HG03571 (cell line): ENCODE data around the gene NT5C1A.

Experiments
- ATAC-seq: cut with Tn5 transposase; IDR thresholded peaks from one replicate; pipeline ENCODE4 v1.9.1; 2021; ENCODE audit not compliant: unreplicated experiment

NT5C1A gene

DNA sequence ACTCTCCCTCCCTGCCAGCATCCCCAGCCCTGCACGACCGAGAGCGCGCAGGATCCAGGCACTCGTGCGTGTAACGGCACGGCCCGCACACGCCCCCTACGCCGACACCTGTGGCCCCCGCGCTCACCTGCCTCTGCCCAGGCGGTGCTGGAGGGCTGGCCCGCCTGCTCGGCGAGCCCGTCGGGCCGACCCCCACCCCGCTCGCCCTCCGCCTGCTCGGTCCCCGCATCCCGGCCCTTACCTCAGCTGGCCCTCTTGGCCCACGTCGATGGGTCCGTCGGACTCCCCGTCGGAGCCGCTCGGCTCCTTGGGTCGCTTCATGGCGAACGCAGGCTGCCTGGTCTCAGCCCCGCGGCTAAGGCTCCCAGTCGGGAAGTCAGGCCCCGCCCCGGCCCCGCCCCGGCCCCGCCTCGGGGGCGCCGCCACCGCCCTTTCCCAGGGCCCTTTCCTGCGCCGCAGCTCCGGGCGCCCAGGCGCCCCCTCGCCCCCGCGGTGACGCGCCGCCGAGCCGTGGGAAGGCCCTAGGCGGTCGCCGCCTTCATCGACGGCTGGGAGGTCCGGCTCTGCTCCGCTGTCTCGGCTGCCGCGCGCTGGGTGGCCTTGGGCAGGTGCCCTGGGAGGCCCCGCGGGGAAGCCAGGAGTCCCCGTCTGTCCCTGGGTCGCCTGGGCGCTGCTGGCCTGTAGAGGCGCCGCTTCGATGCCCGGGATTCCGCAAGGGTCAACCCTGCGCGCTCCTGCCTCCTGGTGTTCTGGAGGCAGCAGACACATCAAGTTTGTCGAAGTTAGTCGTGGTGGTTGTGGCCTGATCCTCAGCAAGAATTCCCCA lies 32.4 kb downstream of the NT5C1A start, which contains the start of gene HEYL:
HEYL (minus strand) TSS at position 339 of the 826 bp plus-strand sequence; CDS start at position 321, 18 bp downstream.
- no peak for ATAC-seq

DNA sequence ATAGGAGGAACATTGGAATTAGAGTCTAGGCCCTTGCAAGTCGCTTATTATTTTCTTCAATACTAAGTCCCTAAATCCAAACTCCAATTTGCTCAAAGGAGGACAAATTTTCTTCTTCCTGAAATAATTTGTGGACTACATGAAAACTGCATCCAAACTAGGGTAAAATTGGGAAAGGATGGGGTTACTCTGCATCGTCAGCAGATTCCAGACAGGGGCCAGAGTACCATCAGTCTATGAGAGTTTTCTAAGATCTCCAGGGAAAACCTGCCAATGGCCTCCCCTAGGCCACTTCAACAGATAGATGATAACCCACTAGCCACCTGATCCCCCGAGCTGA lies 33.0 kb downstream of the NT5C1A start:
- no peak for ATAC-seq

DNA sequence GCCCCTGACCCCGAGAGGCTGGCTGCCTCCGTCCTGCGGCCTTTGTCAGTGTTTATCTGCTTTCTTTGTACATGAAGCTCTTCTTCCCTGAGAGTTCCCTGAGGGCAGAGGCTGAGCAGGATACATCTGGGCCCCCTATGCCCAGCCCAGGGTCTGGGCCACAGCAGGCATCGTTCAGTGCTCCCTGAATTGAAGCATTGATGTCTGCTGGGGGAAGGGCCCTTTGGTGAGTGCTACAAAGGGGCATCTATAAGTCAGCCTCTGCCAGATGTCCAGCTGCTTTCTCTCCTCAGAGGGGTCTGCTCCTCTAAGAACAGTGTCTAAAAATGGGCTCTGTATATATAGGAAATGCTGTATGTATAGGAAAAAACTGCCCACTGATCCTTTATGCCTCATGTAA lies 34.5 kb downstream of the NT5C1A start:
- no peak for ATAC-seq

DNA sequence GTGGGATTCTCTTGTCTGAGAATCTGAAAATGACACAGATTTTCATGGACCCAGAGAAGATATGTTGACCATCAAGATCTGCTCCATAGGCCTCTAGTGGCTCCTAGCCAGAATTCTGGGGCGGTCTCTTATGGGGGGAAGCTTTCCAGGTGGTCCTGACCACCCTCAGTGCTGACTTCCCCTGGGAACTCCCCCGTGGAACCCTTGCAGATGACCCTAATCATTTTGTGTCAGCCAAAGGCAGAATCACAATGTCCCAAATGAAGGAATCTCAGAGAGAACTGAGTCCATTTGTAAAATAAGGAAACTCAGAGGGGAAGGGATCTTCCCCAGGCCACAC lies 36.1 kb downstream of the NT5C1A start:
- ATAC-seq, result no peak

DNA sequence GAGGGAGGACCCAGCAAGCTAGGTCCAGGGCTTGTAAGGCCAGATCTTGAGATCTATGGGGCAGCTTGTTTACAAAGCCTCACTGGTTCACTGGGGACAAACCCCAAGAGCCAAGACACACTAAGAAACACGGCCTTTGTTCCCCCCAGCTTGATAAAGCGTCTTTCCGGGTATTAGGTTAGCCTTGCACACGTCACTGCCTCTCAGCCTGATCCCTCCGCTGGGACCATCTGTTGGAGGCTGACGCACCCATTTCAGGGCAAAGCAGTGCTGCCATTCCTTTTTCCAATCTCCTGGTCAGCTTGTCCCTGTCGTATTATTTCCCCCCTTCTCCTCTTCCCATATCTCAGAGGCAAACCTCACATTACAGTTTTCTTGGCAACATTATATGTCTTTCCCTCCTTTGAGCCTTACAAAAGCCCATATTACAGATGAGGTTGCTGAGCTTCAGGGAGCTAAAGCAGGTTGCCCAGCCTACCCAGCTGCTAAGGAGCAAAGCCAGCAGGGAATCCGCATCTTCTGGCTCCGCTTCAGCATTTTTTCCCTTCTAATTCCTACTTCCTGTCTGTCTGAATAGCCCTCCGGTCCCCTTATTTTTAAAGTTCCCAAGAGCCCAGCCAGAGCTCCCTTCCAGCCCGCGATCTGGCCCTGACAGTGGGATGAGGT lies 36.6 kb downstream of the NT5C1A start:
- no peak for ATAC-seq

DNA sequence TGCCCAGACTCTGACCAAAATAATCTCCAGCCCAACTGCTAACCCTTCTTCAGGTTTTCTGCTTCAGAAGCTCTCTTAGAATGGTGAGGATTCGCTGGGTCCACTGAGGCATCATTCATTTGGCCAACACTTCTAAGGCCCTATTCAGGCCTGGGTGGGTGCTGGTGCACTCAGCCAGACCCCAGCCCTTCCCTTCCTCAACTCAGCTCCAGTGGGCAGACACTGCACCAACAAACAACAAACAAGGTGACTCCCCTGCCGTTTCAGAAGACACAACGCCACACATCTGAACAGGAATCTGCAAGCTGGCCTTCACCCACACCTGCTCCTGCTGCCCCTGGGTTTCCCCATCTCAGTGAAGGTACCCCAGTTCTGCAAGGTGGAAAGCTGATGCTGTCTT lies 38.5 kb downstream of the NT5C1A start:
- no peak for ATAC-seq

DNA sequence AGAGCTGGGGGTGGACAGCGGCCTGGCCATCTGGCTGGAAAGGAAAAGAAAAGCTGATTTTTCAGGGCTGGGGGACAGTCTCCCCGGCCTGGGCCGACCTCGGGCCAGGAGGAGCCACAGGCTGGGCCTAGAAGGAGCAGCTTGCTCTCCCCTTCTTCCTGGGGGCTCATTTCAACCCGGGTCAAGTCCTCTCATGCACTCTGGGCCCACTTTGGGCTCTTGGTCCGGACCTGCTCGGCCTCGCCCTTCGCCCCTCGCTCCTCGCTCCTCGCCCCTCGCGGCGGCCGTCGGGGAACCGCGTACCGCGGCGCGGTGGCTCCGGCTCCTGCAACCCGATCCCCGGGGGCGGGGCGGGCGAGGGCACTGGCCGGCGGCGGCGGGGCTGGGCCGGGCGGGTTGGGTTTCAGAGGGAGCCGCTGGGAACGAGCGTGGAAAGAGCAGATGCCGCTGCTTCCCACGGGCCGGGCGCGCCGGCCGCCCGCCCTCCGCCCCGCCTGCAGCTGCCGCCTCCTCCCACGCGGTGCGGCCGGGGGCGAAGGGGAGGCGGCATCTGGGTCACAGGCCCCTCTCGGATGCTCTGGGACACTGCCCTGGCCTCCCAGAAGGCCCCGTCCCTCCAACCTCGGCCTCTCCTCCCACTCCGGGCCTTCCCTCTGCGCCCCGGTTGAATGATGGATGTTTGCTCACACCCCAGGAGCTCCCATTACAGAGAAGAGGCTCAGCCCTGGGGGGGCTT lies 39.1 kb downstream of the NT5C1A start:
- ATAC-seq, result no peak

DNA sequence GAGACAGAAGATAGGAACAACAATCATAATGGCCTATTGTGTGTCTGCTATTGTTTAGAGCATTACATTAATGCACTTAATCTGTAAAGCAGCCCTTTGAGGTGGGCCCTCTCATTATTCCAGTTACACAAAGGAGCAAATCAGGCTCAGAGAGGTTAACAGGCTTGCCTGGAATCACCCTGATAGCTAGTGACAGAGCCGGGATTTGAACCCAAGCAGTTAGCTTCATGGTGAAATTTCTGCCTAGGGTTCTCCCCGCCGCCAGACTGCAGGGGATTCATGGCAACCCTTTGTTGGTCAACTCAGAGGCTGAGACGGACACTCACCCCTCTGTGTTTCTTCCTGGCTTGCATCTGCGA lies 39.6 kb downstream of the NT5C1A start:
- ATAC-seq, result no peak

DNA sequence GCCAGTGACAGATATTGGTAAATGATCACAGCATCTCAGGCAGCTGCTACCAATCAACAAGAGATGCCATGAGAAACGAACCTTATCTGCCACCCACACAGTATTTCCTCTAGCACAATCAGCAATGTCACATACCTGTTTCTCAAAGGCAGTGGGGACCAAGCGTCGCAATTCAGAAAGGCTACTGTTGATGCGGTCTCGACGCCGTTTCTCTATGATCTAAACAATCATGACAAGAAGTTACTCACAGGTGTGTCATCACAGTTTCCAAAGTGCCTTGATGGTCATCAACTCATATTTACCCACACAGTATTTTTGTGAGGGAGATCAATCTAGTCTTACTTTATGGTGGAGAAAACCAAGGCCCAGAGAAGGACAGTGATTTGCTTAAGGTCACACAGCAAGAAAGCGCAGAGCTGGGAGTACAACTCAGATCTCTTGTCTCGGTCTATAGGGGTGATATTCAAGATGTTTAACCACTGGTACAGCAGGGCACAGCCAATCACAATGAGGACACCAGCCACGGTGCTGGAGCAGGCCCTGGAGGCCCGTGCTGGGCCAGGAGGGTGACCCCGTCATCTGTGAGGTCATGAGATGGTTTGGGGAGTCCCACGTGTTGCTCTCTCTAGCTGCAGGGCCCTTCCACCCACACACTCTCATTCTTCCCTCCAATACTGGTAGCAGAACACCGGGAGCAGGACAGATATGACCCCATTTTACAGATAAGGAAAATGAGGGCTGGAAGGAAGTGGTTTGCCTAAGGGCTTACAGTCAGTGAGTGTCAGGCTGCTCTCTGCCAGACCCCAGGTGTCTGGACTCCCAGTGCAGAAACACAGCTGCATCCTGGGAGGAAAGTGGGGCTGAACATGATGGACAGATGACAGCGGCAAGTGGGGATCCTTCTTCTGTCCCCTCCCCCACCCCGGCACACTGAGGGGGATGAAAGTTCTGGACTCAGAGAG lies 40.3 kb downstream of the NT5C1A start:
- ATAC-seq, result no peak

DNA sequence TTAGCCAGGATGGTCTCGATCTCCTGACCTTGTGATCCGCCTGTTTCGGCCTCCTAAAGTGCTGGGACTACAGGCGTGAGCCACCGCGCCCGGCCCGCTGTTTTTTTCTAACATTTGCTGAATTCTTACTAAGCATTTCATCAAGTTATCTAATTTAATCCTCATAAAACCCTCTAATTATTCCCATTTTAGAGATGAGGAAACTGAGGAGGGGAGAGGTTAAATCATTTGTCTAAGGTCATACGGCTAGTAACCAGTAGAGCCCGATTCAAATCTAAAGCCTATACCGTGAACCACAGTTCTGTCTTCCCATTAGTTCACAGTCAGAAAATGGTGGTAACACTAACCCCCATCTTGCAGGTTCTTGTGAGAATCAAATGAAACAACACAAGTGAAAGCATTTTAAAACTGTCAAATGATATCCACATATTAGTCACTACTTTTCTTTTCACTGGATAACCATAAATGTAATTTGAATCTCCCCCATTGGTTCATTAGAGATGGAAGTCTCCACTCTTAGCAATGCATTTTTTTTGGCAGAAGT lies 43.0 kb downstream of the NT5C1A start:
- no peak for ATAC-seq

DNA sequence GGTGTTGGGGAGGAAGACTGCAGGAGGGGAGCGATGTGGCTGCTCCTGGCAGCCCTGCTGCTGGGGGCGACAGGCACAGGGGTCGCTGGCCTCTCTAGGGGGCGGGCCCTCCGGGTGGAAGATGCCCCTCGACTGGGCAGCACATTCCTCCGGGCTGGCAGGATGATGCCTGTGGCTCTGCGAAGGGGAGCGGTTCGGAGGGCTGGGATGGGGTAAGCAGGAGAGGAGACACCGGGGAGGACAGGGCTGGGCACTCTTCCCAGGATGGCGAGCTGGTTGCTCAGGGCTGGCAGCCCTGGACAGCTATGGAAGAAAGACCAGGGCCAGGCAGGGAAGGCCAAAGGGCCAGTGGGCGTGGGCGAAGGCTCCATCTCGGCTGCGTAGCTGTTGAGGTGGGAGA lies 45.3 kb downstream of the NT5C1A start:
- ATAC-seq, result no peak

DNA sequence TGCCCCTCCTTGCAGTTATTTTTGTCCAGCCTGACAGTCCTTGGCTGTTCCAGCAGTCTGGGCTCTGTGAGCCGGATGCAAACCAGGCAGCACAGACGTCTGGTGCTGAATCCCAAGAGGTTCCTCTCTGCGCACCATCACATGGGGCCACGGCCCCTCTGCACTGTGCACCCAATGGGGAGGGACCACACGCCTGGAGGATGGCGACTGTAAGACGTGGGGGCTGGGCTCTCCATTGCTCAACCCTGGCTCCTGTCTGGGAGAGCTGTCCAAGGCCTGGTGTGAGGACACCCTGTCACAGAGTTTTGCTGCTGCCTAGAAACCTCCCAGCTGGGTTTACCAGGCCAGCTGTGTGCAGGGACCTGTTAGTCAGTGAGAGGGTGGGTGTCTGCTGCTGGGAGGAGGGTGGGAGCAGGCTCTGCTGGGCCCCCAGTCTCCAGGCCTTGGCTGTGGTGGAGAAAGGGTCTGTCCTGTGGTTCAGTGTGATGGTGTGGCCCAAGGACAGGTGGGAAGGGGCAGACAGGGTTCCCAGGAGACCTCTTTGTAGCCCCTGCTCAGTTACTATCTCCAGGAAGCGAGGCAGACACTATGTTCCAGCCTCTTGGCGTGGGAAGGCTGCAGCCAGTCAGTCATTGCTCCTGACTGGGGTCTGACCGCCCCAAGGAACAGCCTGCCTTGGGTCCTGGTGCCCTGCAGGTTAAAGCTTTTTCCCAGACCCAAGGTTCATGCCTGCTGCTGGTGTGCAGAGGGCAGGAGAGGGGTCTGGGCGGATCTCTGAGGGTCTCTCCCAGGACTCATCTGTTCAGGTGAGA lies 46.2 kb downstream of the NT5C1A start:
- no peak for ATAC-seq

DNA sequence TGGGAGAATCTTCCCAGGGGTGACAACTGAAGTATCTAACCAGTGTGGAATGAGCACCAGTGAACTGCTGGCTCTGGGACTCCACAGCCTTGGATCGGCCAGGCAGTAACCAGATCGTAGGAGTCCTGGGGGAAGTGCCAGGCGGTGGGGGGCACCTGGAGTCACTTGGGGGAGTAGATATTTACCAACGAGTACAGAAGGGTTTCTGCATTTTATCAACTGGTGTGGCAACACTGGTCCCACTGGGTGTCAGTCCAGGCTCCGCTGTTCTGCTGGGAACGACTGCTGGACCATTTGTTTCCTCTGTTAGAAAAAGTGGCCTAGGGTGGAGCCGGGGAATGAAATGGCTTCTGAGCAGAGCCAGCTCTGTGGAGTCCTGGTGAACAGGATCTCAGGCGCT lies 46.9 kb downstream of the NT5C1A start:
- no peak for ATAC-seq

DNA sequence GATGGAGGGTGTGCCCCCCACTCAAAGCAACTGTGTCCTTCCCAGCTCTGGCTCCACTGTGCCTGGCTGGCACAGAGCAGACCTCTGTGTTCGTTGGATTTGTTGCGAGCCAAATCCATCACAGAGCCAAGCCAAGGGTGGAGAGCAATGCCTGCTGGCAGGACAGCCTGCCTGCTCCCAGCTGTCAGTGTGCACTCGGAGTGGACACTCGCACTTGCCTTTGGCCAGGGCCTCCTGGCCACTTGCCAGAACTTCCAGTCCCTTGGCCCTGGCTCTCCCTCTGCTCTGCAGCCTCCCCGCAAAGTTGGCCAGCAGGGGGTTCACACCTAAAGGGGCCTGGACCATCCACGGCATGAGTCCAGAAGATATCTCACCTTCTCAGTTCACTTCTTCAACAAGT lies 48.9 kb downstream of the NT5C1A start:
- no peak for ATAC-seq

DNA sequence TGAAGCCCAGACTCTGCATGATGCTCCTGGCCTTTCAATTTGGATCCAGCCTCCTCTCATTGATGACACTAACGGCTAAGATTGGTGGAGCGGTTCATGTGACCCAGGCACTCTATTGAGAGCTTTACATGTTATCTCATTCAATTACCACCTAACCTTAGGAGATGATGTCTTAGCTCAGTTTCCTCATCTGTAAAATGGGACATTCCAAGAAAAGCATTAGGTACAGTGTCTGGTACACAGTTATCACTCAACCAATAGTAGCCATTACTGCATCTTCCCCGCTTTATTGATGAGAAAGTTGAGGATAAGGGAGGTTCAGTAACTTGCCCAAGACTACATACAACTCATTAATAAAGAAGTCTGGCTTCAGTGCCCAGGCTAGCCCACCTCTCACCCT lies 49.5 kb downstream of the NT5C1A start:
- no peak for ATAC-seq

DNA sequence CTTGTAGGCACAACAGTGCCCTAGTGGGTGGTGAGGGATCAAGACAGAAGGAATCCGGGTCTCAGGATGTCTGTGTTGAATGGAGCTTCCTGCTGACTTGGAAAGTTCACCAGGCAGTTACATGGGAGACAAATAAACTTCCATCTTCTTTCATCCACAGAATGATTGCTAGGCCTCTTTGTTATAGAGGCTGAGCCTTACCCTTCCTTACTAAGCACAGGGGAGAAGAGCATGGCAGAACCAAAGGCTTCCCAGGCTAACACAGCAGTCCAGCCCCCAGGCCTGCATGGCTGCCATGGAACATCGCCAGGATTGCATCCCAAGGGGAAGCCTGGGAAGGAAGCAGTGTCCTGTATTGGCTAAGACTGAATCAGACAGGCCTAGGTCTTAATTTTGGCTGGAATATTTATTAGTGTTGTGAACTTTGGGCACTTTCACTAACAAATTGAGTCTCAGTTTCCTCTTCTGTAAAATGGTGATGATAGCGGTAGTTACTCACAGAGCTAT lies 51.2 kb downstream of the NT5C1A start:
- no peak for ATAC-seq

DNA sequence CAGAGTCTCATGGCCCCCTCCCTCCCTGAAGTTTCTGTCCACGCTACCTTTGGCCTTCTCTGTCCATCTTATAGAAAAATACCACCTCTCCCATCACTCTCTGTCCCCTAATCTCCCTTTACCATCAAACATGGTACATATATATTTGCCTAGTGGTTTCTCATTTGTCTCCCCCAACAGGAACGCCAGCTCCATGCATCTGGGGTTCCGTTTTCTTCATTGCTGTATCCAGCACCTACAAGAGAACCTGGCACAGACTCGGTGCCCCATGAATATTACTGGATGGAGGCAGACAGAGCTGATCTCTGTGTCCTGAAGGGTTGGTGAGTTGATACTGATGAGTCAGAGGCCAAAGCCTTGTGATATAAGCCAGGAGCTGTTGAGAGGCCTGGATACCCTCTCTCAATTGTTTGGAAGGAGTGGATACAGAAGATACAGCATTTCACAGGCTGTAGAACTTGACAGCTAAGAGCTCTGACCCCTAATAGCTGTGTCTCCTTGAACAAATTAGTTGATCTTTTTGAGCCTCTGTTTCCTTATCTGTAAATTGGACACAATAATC lies 54.3 kb downstream of the NT5C1A start:
- ATAC-seq, result no peak

DNA sequence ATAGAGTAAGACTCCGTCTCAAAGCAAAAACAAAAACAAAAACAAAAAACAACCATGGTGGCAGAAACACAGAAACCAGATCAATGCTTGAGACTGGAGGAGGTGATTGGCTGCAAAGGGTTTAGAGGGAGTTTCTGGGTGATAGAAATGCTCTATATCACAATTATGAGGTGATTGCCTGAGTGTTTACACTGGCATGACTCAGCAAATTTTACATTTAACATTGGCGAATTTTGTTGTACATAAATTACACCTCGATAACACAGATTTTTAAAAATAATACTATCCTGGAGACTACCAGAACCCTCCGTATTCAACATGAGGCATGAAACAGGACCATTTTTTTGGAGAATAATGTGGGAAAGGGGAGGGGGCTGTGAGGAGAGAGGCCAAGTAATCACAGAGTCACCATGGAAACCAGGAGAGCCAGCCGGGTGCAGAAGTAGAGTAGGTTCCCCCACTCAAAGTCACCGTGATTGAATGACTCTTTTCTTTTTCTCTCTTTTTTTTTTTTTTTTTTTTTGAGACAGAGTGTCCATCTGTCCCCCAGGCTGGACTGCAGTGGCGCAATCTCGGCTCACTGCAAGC lies 56.7 kb downstream of the NT5C1A start:
- ATAC-seq, result no peak

DNA sequence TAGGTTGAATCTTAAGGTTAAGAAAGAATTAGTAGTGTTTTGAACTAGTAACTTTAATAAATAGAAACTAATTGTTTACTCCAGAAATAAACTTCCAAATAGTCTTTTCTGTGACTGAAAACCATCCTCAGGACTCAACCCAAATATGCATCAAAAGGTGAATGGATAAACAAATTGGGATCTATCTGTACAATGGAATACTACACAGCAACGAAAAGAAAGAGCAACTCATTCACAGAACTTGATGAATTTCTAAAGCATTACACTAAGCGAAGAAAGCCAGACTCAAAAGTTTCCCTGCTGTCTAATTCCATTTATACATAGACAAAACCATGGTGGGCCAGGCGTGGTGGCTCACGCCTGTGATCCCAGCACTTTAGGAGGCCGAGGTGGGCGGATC lies 57.4 kb downstream of the NT5C1A start:
- ATAC-seq, result no peak
